B cell (primary cell): ENCODE data around the gene PCDH9.

Experiments
- EZH2 ChIP-seq: IDR thresholded peaks from 2 replicates; pipeline ENCODE4 v1.6.1; 2012; ENCODE audit warnings: borderline replicate concordance, low read depth, mild to moderate bottlenecking, moderate library complexity, low read length; ENCODE audit not compliant: insufficient read depth, poor library complexity, severe bottlenecking
- TF ChIP-seq, protein P1 (sequence below): fragments of 200-600 bp; IDR thresholded peaks from one replicate; pipeline ENCODE4 v1.8.0; 2022; ENCODE audit warnings: antibody characterized with exemption, mild to moderate bottlenecking

DNA sequence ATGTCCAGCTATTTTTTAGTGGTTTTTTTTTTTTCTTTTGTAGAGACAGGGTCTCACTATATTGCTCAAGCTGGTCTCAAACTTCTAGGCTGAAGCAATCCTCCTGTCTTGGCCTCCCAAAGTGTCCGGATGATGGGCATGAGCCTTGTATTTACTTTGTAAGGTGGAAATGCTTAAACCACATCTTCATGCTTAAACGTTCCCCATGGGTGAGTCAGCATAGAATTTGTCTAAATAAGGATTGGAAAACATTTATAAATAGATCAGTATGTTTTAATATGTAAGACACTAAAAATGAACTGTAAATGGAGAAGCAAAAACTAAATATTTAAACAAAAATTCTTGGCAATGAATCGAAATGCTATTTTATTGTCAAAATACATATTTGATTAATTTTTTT is 698.0 kb downstream of the PCDH9 start:
- TF ChIP-seq, protein P1, sequence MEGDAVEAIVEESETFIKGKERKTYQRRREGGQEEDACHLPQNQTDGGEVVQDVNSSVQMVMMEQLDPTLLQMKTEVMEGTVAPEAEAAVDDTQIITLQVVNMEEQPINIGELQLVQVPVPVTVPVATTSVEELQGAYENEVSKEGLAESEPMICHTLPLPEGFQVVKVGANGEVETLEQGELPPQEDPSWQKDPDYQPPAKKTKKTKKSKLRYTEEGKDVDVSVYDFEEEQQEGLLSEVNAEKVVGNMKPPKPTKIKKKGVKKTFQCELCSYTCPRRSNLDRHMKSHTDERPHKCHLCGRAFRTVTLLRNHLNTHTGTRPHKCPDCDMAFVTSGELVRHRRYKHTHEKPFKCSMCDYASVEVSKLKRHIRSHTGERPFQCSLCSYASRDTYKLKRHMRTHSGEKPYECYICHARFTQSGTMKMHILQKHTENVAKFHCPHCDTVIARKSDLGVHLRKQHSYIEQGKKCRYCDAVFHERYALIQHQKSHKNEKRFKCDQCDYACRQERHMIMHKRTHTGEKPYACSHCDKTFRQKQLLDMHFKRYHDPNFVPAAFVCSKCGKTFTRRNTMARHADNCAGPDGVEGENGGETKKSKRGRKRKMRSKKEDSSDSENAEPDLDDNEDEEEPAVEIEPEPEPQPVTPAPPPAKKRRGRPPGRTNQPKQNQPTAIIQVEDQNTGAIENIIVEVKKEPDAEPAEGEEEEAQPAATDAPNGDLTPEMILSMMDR: no peak
- no peak for TF ChIP-seq EZH2
